HCT116 (cell line): ENCODE results near the gene HOXB7. TPM values are rescaled to one million over a fixed set of nuclear protein-coding genes. Genes with fewer than 3 reads are reported as not detected.

ENCODE experiments used
- ATAC-seq: fragments of 200-7000 bp; cut with Tn5 transposase; 2 replicates; pipeline ENCODE4 v1.9.1; 2020; ENCODE audit warnings: mild to moderate bottlenecking, moderate library complexity
- BruUV-seq: library from RNA; stranded (reverse); fragments of 400-500 nt; replicated peaks from 2 replicates; lab custom pipeline; 2021; lab: Mats Ljungman, UMichigan
- CTCF ChIA-PET: fragments of 300-600 bp; sonication (Branson Sonifier 250); formaldehyde crosslinking; loops from one replicate; lab custom pipeline; 2021; ENCODE audit warnings: antibody characterized with exemption; lab: Charles Lee
- POLR2A ChIA-PET: fragments of 300-600, 350-600 bp; sonication (Branson Sonifier 250); formaldehyde crosslinking; loops from one replicate; lab custom pipeline; 2021; ENCODE audit warnings: antibody characterized with exemption; lab: Charles Lee
- RAD21 ChIA-PET, 2 experiments: fragments of 300-600 bp; sonication (Branson Sonifier 250); formaldehyde crosslinking; loops; one replicate each; lab custom pipeline; 2023; ENCODE audit warnings: low total read pairs in 2 of 2; ENCODE audit not compliant: uncharacterized antibody in 2 of 2, unreplicated experiment in 2 of 2, low non-redundant PET in 1 of 2; lab: Charles Lee
- DNase-seq: peaks from one replicate; pipeline ENCODE4 v3.0.0-alpha.2; 2010; ENCODE audit warnings: low read depth, low spot score
- H2AFZ ChIP-seq: fragments of 200-600 bp; shearing (Covaris generic), sonication (generic); 2 replicates; pipeline ENCODE4 v1.6.1; 2017; ENCODE audit warnings: low read depth, mixed run types, mixed read lengths, antibody characterized with exemption, low read length; ENCODE audit not compliant: poor library complexity, severe bottlenecking
- H3K27ac ChIP-seq: 2 replicates; pipeline ENCODE4 v1.5.1; 2012; ENCODE audit warnings: low read depth, low read length
- H3K27me3 ChIP-seq: fragments of 200-600 bp; sonication (generic); 2 replicates; pipeline ENCODE4 v1.6.1; 2016; ENCODE audit warnings: mixed run types, low read length, mixed read lengths; ENCODE audit not compliant: insufficient read depth
- H3K36me3 ChIP-seq, 2 experiments: fragments of 200-500 bp in 1 of 2; fragments of 200-600 bp in 1 of 2; sonication (Bioruptor generic) in 1 of 2; sonication (generic) in 1 of 2; 2 replicates each; pipeline versions ENCODE4 v1.5.1 to v1.6.1; 2014 to 2016; ENCODE audit warnings: low read length in 2 of 2, inconsistent platforms in 1 of 2, mixed read lengths in 1 of 2, mixed run types in 1 of 2; ENCODE audit not compliant: insufficient read depth in 2 of 2, control insufficient read depth in 1 of 2
- H3K4me1 ChIP-seq, 2 experiments: fragments of 200-600 bp in 1 of 2; sonication (generic) in 1 of 2; 2 replicates each; pipeline versions ENCODE4 v1.5.1 to v1.6.1; 2012 to 2017; ENCODE audit warnings: low read length in 2 of 2, inconsistent platforms in 1 of 2, mild to moderate bottlenecking in 1 of 2, mixed read lengths in 1 of 2, mixed run types in 1 of 2, moderate library complexity in 1 of 2; ENCODE audit not compliant: insufficient read depth in 2 of 2, control insufficient read depth in 1 of 2
- H3K4me2 ChIP-seq: fragments of 200-600 bp; sonication (generic); 2 replicates; pipeline ENCODE4 v1.6.1; 2017; ENCODE audit warnings: mixed run types, low read length, mixed read lengths
- H3K4me3 ChIP-seq, 2 experiments: fragments of 200-600 bp in 1 of 2; sonication (generic) in 1 of 2; replicated peaks in 1 of 2; 2 replicates each; pipeline ENCODE4 v1.5.1; 2011 to 2016; ENCODE audit warnings: low read length in 2 of 2, control low read depth in 1 of 2, low read depth in 1 of 2, mild to moderate bottlenecking in 1 of 2, mixed read lengths in 1 of 2, mixed run types in 1 of 2
- H3K79me2 ChIP-seq: fragments of 200-600 bp; sonication (generic); 2 replicates; pipeline ENCODE4 v1.6.1; 2017; ENCODE audit warnings: mild to moderate bottlenecking, mixed run types, low read length, moderate library complexity, mixed read lengths; ENCODE audit not compliant: insufficient read depth
- H3K9ac ChIP-seq: fragments of 200-600 bp; sonication (generic); 2 replicates; pipeline ENCODE4 v1.6.1; 2016; ENCODE audit warnings: low read length, mixed read lengths
- H3K9me2 ChIP-seq: fragments of 200-600 bp; sonication (generic), shearing (Covaris generic); 2 replicates; pipeline ENCODE4 v1.6.1; 2017; ENCODE audit warnings: mixed run types, mild to moderate bottlenecking, moderate library complexity; ENCODE audit not compliant: insufficient read depth
- H3K9me3 ChIP-seq, 2 experiments: fragments of 200-500 bp in 1 of 2; fragments of 200-600 bp in 1 of 2; sonication (Bioruptor generic) in 1 of 2; sonication (generic) in 1 of 2; 2 replicates each; pipeline ENCODE4 v1.6.1; 2014 to 2017; ENCODE audit warnings: low read length in 2 of 2, mixed read lengths in 2 of 2, inconsistent platforms in 1 of 2, low read depth in 1 of 2, mild to moderate bottlenecking in 1 of 2, mixed run types in 1 of 2, moderate library complexity in 1 of 2; ENCODE audit not compliant: control insufficient read depth in 1 of 2, insufficient read depth in 1 of 2
- H4K20me1 ChIP-seq: fragments of 200-600 bp; sonication (generic), shearing (Covaris generic); 2 replicates; pipeline ENCODE4 v1.6.1; 2017; ENCODE audit warnings: mixed run types, mild to moderate bottlenecking, moderate library complexity; ENCODE audit not compliant: insufficient read depth
- EZH2 ChIP-seq: fragments of 200-600 bp; sonication (generic); IDR thresholded peaks from 2 replicates; pipeline ENCODE4 v1.6.1; 2017; ENCODE audit warnings: antibody characterized with exemption, mixed run types
- FOSL1 ChIP-seq: IDR thresholded peaks from 2 replicates; pipeline ENCODE4 v1.6.1; 2012; ENCODE audit warnings: low read depth
- MAX ChIP-seq: IDR thresholded peaks from 2 replicates; pipeline ENCODE4 v1.6.1; 2012
- POLR2AphosphoS5 ChIP-seq: IDR thresholded peaks from 2 replicates; pipeline ENCODE4 v1.6.1; 2011; ENCODE audit warnings: mild to moderate bottlenecking, low read depth, low read length, moderate library complexity
- SRF ChIP-seq: IDR thresholded peaks from 2 replicates; pipeline ENCODE4 v1.6.1; 2012; ENCODE audit warnings: low read depth
- intact Hi-C: fragments of 100-400 bp; cut with micrococcal nuclease; formaldehyde crosslinking; loops from 2 replicates; pipeline ENCODE4 v1.10.0; 2022
- total RNA-seq: library from RNA; stranded (reverse); gene quantifications from one replicate; pipeline ENCODE4 v1.2.1, GENCODE V29; 2021; ENCODE audit not compliant: unreplicated experiment

HOXB7 gene
- total RNA-seq, 1 experiment from 2014 or later, result 33.6 TPM

DNA sequence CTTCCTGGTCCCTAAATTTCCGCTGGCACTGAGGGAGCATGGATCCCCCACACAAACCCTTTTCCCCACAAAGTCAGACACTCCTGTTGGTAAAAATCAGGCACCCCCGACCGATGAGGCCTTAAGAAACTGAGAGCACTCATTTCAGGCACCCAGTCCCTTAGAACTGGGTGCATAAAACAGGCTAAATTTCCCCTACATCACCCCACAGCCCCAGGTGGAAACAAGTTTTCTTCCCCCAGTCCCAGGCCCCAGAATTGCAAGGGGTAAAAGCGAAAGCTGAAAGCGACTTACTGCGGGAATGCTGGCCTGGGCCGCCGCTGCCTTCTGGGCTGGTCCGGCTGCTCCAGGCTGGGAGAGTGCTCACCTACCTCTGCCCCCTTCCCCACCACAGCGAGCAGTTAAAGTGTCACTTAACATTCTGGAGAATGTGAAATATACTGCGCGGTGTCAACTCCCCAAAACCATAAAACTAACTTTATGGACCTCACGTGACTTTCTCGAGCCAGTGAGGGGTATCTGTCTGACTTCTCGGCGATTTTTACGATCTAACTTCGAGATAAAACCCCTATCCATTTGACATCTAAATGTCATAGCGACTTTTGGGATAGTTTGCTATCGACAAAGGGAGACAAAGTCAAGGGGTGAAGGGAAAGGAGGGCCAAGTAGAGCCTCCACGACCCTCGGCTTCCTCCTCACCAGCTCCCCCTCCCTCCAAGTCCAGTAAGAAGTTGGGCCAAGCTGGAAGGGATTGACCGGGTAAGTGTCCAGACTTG, 20.8 kb downstream of the HOXB7 start, which contains the start of gene HOXB3:
TSS of gene HOXB3 (minus strand) at position 411 of the 776 bp plus-strand sequence. CDS start 37,767 bp downstream, outside the sequence.
- H3K4me1 ChIP-seq, result peaks cover 11 to 44% of the 10 kb centered on the region in 2 experiments; a peak in 3 of 4 replicates
- no peaks in the 10 kb centered on the region for H3K9me3 ChIP-seq
- TF ChIP-seq SRF (no peak), POLR2AphosphoS5 (0 out of 2 replicates have a peak, but pooled peaks have one; percentile 3)
- peaks cover 3 to 12% of the 10 kb centered on the region in 2 experiments; a peak in 3 of 4 replicates for H3K36me3 ChIP-seq
- no peaks in the 10 kb centered on the region for H3K27me3 ChIP-seq
- peaks cover 56% of the 10 kb centered on the region for H3K79me2 ChIP-seq
- RAD21 ChIA-PET, result interaction anchor here (0.9 to 1.0 kb wide), 2 partner anchors 28 to 331 kb away, joined by 3 to 4 read pairs; no protein-coding TSS in a partner anchor
- no peak within 1 kb of the TSS for H3K9ac ChIP-seq
- no peak within 1 kb of the TSS for H3K4me2 ChIP-seq
- no peak within 1 kb of the TSS for H3K4me3 ChIP-seq
- no peak for ATAC-seq
- no peak for DNase-seq
- POLR2A ChIA-PET, result interaction anchor here (0.7 to 0.8 kb wide), 3 partner anchors 20 to 489 kb away, joined by 3 to 4 read pairs (median 3); partner anchors contain the start of gene CBX1
- intact Hi-C loops, result no loop called here
- no peaks in the 10 kb centered on the region for H4K20me1 ChIP-seq
- 0 out of 2 replicates have a peak within 1 kb of the TSS, but pooled peaks have one; percentile 91 for H3K27ac ChIP-seq
- H3K9me2 ChIP-seq, result no peaks in the 10 kb centered on the region
- H2AFZ ChIP-seq, result no peak within 1 kb of the TSS
- CTCF ChIA-PET, result interaction anchor here (0.6 to 1.6 kb wide), 2 partner anchors 98 to 328 kb away, joined by 3 to 4 read pairs; no protein-coding TSS in a partner anchor
- BruUV-seq, result no TSS peak

- H2AFZ ChIP-seq, result no peak overlapping the region
- H3K9me2 ChIP-seq, result no peaks in the 10 kb centered on the region
- POLR2A ChIA-PET, result interaction anchor here (0.7 kb wide), 1 partner anchor 21 kb away, joined by 3 read pairs; no protein-coding TSS in a partner anchor
- CTCF ChIA-PET, result interaction anchor here (1.3 to 2.0 kb wide), 6 partner anchors 29 to 562 kb away, joined by 3 to 9 read pairs (median 4); no protein-coding TSS in a partner anchor
- TF ChIP-seq FOSL1 (no peak), EZH2 (no peak), MAX (no peak)
- DNase-seq (no peak), ATAC-seq (no peak)
- no peaks in the 10 kb centered on the region for H3K9me3 ChIP-seq
- no peaks in the 10 kb centered on the region for H4K20me1 ChIP-seq
- peaks cover 3 to 8% of the 10 kb centered on the region in 2 experiments; a peak in 3 of 4 replicates for H3K36me3 ChIP-seq
- no peak overlapping the region for H3K4me2 ChIP-seq
- H3K4me1 ChIP-seq, result peaks cover 12 to 52% of the 10 kb centered on the region in 2 experiments
- no peaks in the 10 kb centered on the region for H3K27me3 ChIP-seq
- H3K4me3 ChIP-seq, result no peak overlapping the region
- H3K9ac ChIP-seq, result no peak overlapping the region
- intact Hi-C loops, result no loop called here
- no TSS peak for BruUV-seq
- RAD21 ChIA-PET, result interaction anchor here in 1 of 2 experiments (1.0 kb wide), 2 partner anchors 253 to 330 kb away, joined by 3 read pairs; no protein-coding TSS in a partner anchor
- peak overlapping the region; percentile 91 for H3K27ac ChIP-seq
- peaks cover 54% of the 10 kb centered on the region for H3K79me2 ChIP-seq
Observed at GRCh38 chr17:48589060-48589830, 21.6 kb downstream of the HOXB7 start.
